Effector memory CD4-positive, alpha-beta T cell (primary cell): ENCODE results near the gene CTCF.
"Not testable (repeated sequence)": the region's sequence is repeated elsewhere in the genome, so short reads cannot be mapped to it uniquely, and the experiment has no call there.

Experiments
- DNase-seq, 3 donors: peaks; one replicate each; pipeline ENCODE4 v3.0.0-alpha.2; 2020
- H3K27ac ChIP-seq: 2 replicates; pipeline ENCODE4 v1.7.0; 2013; ENCODE audit warnings: mild to moderate bottlenecking, low read length, moderate library complexity; ENCODE audit not compliant: insufficient read depth, poor library complexity, severe bottlenecking
- H3K27me3 ChIP-seq: replicated peaks from 2 replicates; pipeline ENCODE4 v1.7.0; 2013; ENCODE audit warnings: mild to moderate bottlenecking, low read length; ENCODE audit not compliant: insufficient read depth, control insufficient read depth, poor library complexity, severe bottlenecking
- H3K36me3 ChIP-seq: 2 replicates; pipeline ENCODE4 v1.7.0; 2013; ENCODE audit warnings: mild to moderate bottlenecking, low read length, moderate library complexity; ENCODE audit not compliant: control insufficient read depth, insufficient read depth
- H3K4me1 ChIP-seq: 2 replicates; pipeline ENCODE4 v1.7.0; 2013; ENCODE audit warnings: low read length, mild to moderate bottlenecking; ENCODE audit not compliant: control insufficient read depth, insufficient read depth, poor library complexity, severe bottlenecking
- H3K4me3 ChIP-seq: 2 replicates; pipeline ENCODE4 v1.7.0; 2013; ENCODE audit warnings: low read length, low read depth, mild to moderate bottlenecking; ENCODE audit not compliant: insufficient read depth, poor library complexity, severe bottlenecking
- H3K9me3 ChIP-seq: 2 replicates; pipeline ENCODE4 v1.7.0; 2013; ENCODE audit warnings: mild to moderate bottlenecking, low read length, moderate library complexity; ENCODE audit not compliant: control insufficient read depth

The CTCF gene

GRCh38 chr16:67525176-67525860, 37.0 kb upstream of the CTCF start:
- no peaks in the 10 kb centered on the region for H3K36me3 ChIP-seq
- peaks cover 20% of the 10 kb centered on the region for H3K4me1 ChIP-seq
- peaks cover 8% of the 10 kb centered on the region for H3K27me3 ChIP-seq
- H3K9me3 ChIP-seq: no peaks in the 10 kb centered on the region
- no peak for DNase-seq
- H3K27ac ChIP-seq: no peak overlapping the region
- no peak overlapping the region for H3K4me3 ChIP-seq

GRCh38 chr16:67526149-67526791, 36.1 kb upstream of the CTCF start:
- Histone ChIP-seq H3K4me1 (peaks cover 29% of the 10 kb centered on the region), H3K27ac (no peak overlapping the region), H3K27me3 (peaks cover 11% of the 10 kb centered on the region), H3K4me3 (no peak overlapping the region), H3K36me3 (no peaks in the 10 kb centered on the region), H3K9me3 (no peaks in the 10 kb centered on the region)
- no peak for DNase-seq

- Histone ChIP-seq H3K9me3 (no peaks in the 10 kb centered on the region), H3K36me3 (no peaks in the 10 kb centered on the region), H3K4me3 (peak within 1 kb of the TSS; percentile 69), H3K27ac (no peak within 1 kb of the TSS), H3K4me1 (peaks cover 30% of the 10 kb centered on the region), H3K27me3 (peaks cover 11% of the 10 kb centered on the region)
- peak; percentile 26 to 45 (median 27) for DNase-seq
Observed at GRCh38 chr16:67528222-67528869, 34.0 kb upstream of the CTCF start, which contains the start of gene RIPOR1. RIPOR1 (plus strand) TSS chr16:67528829; CDS start chr16:67538447, 9,618 bp downstream.

GRCh38 chr16:67528870-67529581, 33.3 kb upstream of the CTCF start:
- peak in 1 of 3 donors; percentile 20 for DNase-seq
- H3K9me3 ChIP-seq: no peaks in the 10 kb centered on the region
- H3K4me3 ChIP-seq: peak overlapping the region; percentile 69
- H3K36me3 ChIP-seq: no peaks in the 10 kb centered on the region
- no peak overlapping the region for H3K27ac ChIP-seq
- H3K4me1 ChIP-seq: peaks cover 30% of the 10 kb centered on the region
- peaks cover 11% of the 10 kb centered on the region for H3K27me3 ChIP-seq

- Histone ChIP-seq H3K4me3 (peak overlapping the region; percentile 69), H3K9me3 (no peaks in the 10 kb centered on the region), H3K36me3 (no peaks in the 10 kb centered on the region), H3K27ac (no peak overlapping the region), H3K4me1 (peaks cover 30% of the 10 kb centered on the region), H3K27me3 (peaks cover 11% of the 10 kb centered on the region)
- no peak for DNase-seq
Observed at GRCh38 chr16:67529582-67530012, 32.7 kb upstream of the CTCF start.

- peaks cover 30% of the 10 kb centered on the region for H3K4me1 ChIP-seq
- peak in 1 of 3 donors; percentile 26 for DNase-seq
- H3K27me3 ChIP-seq: peaks cover 11% of the 10 kb centered on the region
- peak overlapping the region; percentile 69 for H3K4me3 ChIP-seq
- H3K36me3 ChIP-seq: no peaks in the 10 kb centered on the region
- no peaks in the 10 kb centered on the region for H3K9me3 ChIP-seq
- no peak overlapping the region for H3K27ac ChIP-seq
Observed at GRCh38 chr16:67530013-67530939, 32.0 kb upstream of the CTCF start.

GRCh38 chr16:67531247-67531646, 31.1 kb upstream of the CTCF start:
- Histone ChIP-seq H3K36me3 (no peaks in the 10 kb centered on the region), H3K27ac (no peak overlapping the region), H3K4me1 (peaks cover 30% of the 10 kb centered on the region), H3K9me3 (no peaks in the 10 kb centered on the region), H3K4me3 (no peak overlapping the region), H3K27me3 (peaks cover 11% of the 10 kb centered on the region)
- no peak for DNase-seq

GRCh38 chr16:67533024-67533560, 29.2 kb upstream of the CTCF start:
- Histone ChIP-seq H3K36me3 (no peaks in the 10 kb centered on the region), H3K27ac (no peak overlapping the region), H3K27me3 (peaks cover 11% of the 10 kb centered on the region), H3K4me1 (peaks cover 29% of the 10 kb centered on the region), H3K9me3 (no peaks in the 10 kb centered on the region), H3K4me3 (no peak overlapping the region)
- no peak for DNase-seq

- Histone ChIP-seq H3K27me3 (peaks cover 11% of the 10 kb centered on the region), H3K4me1 (peaks cover 30% of the 10 kb centered on the region)
- H3K9me3 ChIP-seq, H3K27ac ChIP-seq, H3K4me3 ChIP-seq, H3K36me3 ChIP-seq, DNase-seq: not testable (repeated sequence)
Observed at GRCh38 chr16:67533987-67534386, 28.3 kb upstream of the CTCF start.
